Coronary artery (tissue), 2 donors: Measurements from ENCODE around the gene TPP2.
A peak's percentile ranks its signal among the peaks of the same experiment; 100 is the strongest.

ENCODE experiments used
- DNase-seq: peaks from one replicate; pipeline ENCODE4 v3.0.0-alpha.2; 2017; ENCODE audit warnings: low spot score
- H3K27ac ChIP-seq, 2 donors: fragments of 200-600 bp; sonication (generic); one replicate each; pipeline ENCODE4 v1.5.1; 2016 to 2019
- H3K4me3 ChIP-seq: fragments of 200-600 bp; sonication (generic); 2 replicates; pipeline ENCODE4 v1.5.1; 2016; ENCODE audit warnings: mild to moderate bottlenecking, moderate library complexity
- TF ChIP-seq, protein P1 (sequence below): fragments of 200-600 bp; sonication (generic); IDR thresholded peaks from one replicate; pipeline ENCODE4 v1.5.1; 2019; ENCODE audit warnings: antibody characterized with exemption

Gene TPP2

DNA sequence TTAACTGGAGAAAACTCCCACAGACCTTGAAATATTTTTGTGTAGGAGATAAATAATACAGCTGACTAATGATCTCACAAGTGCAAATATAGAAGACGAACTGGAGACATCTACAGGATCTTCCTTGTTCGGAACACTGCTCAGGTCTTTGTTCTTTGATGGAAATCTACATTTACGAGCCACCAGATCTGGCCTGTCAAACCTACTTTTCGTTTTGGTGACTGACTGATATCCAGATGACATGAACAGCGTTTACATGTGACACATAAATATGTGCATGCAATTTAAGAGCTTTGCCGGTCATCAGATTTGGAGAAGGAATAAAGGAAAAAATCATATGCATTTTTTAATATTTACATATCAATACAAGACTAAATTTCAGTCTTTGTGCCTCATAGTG, 24.5 kb upstream of the TPP2 start:
- Histone ChIP-seq H3K4me3 (no peak overlapping the region), H3K27ac (no peak overlapping the region)
- TF ChIP-seq, protein P1, sequence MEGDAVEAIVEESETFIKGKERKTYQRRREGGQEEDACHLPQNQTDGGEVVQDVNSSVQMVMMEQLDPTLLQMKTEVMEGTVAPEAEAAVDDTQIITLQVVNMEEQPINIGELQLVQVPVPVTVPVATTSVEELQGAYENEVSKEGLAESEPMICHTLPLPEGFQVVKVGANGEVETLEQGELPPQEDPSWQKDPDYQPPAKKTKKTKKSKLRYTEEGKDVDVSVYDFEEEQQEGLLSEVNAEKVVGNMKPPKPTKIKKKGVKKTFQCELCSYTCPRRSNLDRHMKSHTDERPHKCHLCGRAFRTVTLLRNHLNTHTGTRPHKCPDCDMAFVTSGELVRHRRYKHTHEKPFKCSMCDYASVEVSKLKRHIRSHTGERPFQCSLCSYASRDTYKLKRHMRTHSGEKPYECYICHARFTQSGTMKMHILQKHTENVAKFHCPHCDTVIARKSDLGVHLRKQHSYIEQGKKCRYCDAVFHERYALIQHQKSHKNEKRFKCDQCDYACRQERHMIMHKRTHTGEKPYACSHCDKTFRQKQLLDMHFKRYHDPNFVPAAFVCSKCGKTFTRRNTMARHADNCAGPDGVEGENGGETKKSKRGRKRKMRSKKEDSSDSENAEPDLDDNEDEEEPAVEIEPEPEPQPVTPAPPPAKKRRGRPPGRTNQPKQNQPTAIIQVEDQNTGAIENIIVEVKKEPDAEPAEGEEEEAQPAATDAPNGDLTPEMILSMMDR: no peak
- no peak for DNase-seq

DNA sequence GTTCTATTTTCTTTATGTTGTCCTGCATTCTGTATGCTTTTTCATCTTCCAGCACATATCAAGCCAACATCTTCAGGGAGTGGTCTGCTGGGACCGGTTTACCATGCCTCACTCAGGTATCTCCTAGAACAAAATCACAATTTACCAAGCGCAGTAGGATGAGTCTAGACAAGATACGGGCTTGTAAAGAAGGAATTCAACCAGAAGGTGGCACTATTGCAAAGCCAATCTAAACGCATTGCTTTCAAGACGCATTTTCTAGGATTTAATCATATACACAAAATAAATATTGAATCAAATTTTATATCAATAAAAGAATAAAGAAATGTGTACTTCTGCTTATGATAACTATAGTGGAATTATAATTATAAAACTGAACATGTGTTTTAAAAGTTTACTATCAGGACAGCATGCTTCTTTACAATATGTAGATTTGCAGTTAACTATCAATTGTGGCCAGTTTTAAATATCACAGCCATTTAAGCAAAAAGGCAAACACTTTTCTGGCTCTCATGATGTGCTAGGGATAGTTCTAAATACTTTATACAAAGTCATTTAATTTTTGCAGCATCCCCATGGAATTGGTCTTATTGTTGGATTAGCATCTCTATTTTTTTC, 16.1 kb upstream of the TPP2 start:
- H3K4me3 ChIP-seq: no peak overlapping the region
- no peak overlapping the region for H3K27ac ChIP-seq
- TF ChIP-seq, protein P1: peak; percentile 56
- DNase-seq: no peak

DNA sequence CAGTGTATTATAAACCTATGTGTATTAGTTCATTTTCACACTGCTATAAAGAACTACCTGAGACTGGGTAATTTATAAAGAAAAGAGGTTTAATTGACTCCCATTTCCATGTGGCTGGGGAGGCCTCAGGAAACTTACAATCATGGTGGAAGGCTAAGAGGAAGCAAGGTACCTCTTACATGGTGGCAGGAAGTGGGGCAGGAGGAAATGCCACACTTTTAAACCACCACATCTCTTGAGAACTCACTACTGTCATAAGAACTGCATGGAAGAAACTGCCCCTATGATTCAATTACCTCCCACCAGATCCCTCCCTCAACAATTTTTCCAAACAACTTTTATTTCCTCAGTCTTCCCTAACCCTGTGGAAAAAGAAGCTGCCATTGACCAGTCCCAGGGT, 14.5 kb upstream of the TPP2 start:
- H3K4me3 ChIP-seq: no peak overlapping the region
- DNase-seq: no peak
- TF ChIP-seq, protein P1: no peak
- H3K27ac ChIP-seq: no peak overlapping the region

DNA sequence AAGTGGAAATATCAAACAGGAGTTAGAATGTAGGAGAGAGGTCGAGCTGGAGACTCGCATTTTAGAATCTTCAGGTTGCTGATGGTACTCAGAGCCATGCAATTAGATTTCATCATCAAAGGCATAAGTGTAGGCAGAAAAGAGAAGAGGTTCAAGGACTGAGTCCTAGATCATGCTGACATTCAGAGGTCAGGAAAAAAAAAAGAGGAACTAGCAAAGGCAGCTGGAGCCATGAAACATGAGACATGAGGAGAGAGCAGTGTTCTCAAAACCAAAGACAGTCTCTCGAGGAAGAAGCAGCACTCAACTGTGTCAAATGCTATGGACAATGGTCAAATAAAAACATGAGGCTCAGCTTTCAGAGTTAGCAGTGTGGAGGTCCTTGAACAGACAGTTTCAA, 12.4 kb upstream of the TPP2 start:
- no peak overlapping the region for H3K4me3 ChIP-seq
- TF ChIP-seq, protein P1: no peak
- DNase-seq: no peak
- no peak overlapping the region for H3K27ac ChIP-seq

DNA sequence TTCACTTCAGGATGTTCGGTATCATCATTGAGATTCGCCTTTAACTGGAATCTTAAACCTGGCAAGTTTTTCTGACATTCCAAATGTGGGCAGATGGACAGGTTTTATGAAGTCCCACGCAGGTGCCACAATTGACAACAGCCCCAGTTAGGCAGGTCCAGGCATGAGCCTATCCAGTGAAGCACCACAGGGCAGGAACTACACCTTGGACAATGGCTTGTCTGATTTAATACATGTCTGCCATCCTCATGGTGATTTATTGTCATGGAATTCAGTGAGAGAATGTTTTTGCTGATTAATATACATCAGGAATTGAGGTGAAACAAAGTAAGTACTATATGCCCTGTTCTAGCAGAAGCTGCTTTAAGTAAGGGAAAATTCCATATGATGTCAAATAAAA, 10.2 kb upstream of the TPP2 start:
- TF ChIP-seq, protein P1: no peak
- Histone ChIP-seq H3K27ac (no peak overlapping the region), H3K4me3 (no peak overlapping the region)
- DNase-seq: no peak

DNA sequence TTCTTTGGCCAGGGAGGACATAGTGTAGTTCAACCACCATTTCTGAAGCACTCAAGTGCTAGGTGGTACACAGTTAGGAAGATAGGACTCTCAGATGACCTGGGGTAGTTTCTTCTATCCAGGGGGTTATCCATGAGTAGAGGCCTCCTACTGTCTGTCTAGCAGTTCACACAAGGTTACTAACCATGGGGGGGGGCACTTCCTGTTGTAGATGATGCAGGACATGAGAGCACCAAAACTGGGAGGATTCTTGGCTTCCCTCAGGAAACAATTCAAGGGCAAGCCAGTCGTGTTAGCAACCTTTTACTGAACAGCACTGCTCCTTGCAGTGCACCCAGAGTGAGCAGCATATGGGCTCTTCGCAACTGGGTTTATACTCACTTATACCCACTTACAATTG, 8.9 kb upstream of the TPP2 start:
- Histone ChIP-seq H3K4me3 (no peak overlapping the region), H3K27ac (no peak overlapping the region)
- DNase-seq: no peak
- TF ChIP-seq, protein P1: no peak

DNA sequence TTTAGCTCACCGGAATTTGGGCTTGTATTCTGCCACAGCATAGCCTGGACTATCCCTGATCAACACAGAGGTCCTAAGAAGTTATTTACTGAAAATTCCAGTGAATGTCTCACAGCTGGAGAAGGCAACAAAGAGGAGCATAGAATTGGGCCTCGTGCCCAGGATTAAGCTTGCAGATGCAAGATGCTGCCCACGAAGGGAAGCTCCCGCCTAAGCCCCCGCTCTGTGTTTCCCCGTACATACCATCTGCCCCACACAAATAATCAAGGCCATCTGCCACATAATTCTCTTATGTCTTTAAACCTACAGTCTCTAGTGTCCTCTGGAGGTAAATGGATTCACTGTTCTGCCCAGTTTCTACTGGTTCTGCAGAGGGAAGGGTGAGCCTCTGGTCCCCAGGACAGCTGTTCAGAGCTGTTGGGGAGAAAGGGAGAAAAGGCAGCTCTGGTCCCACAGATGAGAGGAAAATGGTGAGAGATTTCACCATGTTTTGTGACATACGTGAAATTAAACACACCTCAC, 7.4 kb upstream of the TPP2 start:
- no peak for DNase-seq
- Histone ChIP-seq H3K4me3 (no peak overlapping the region), H3K27ac (no peak overlapping the region)
- TF ChIP-seq, protein P1: no peak
